NCI-H2171 (cell line): ENCODE measurements around the gene DHH.

ENCODE experiments used
- DNase-seq: peaks from one replicate; lab custom pipeline; 2025; lab: John Stamatoyannopoulos, UW

Gene DHH

GRCh38 chr12:49050507-49051372, 43.9 kb downstream of the DHH start:
- no peak for DNase-seq

- DNase-seq = no peak
These were observed 44.9 kb downstream of the DHH start for GRCh38 chr12:49049566-49050224.

GRCh38 chr12:49048953-49049352, 45.6 kb downstream of the DHH start:
- no peak for DNase-seq

GRCh38 chr12:49046129-49046895, 48.3 kb downstream of the DHH start:
- no peak for DNase-seq

- no peak for DNase-seq
These were observed 49.9 kb downstream of the DHH start for GRCh38 chr12:49044660-49045059.

- DNase-seq = no peak
These were observed 50.7 kb downstream of the DHH start for GRCh38 chr12:49043856-49044258.

- no peak for DNase-seq
These were observed 51.4 kb downstream of the DHH start for GRCh38 chr12:49043241-49043640.

- no peak for DNase-seq
These were observed 52.6 kb downstream of the DHH start for GRCh38 chr12:49041881-49042484.

- DNase-seq = no peak
These were observed 53.3 kb downstream of the DHH start for GRCh38 chr12:49041036-49041880.

GRCh38 chr12:49040364-49040855, 54.2 kb downstream of the DHH start:
- DNase-seq = no peak

GRCh38 chr12:49039421-49040363, 54.9 kb downstream of the DHH start:
- DNase-seq = no peak

- DNase-seq = no peak
These were observed 56.2 kb downstream of the DHH start for GRCh38 chr12:49038291-49038955.

GRCh38 chr12:49037947-49038237, 56.7 kb downstream of the DHH start:
- no peak for DNase-seq

- DNase-seq = no peak
These were observed 57.3 kb downstream of the DHH start for GRCh38 chr12:49037111-49037946.
